Renal cortex interstitium (tissue), 11 donors: ENCODE measurements around the gene PARP14. TPM values are rescaled to one million over a fixed set of nuclear protein-coding genes. Genes with fewer than 3 reads are reported as not detected.
A peak's percentile ranks its signal among the peaks of the same experiment; 100 is the strongest.

Experiments used
- DNase-seq, 11 donors: peaks; one replicate each; pipeline ENCODE4 v3.0.0-alpha.2; 2013; ENCODE audit warnings: low read depth in 9 of 11, low spot score in 4 of 11; ENCODE audit errors: extremely low read depth in 1 of 11
- polyA plus RNA-seq, 3 donors: library from polyadenylated mRNA; unstranded; fragments of 120-200 nt; gene quantifications; one replicate each; pipeline ENCODE4 v1.2.1, GENCODE V29; 2013; ENCODE audit not compliant: insufficient read length in 3 of 3

Gene PARP14
- polyA plus RNA-seq, 3 donors, result 18.8 to 28.3 (median 24.3) TPM

GRCh38 chr3:122754929-122755328 lies 74.3 kb downstream of the PARP14 start:
- peak in 5 of 11 donors; percentile 3 to 20 (median 5) for DNase-seq

DNA sequence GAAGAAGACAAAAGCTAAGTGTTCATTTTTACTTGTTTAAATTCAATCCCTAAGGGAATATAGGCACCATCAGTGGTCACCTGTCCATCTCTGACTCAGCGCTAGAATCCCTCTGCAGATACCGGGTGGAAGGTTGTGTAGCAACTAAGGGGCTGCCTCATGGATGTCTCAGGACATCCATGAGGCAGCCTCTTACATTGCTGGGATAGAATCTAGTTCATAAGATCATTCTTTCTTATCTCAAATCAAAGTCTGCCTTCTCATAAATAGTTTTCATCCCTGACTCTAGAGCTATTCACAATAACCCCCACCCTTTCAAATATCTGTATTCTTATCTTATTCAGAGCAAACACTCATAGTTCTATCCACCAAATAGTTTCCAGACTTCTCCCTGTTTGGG lies 74.9 kb downstream of the PARP14 start:
- no peak for DNase-seq

GRCh38 chr3:122758877-122759560 lies 78.4 kb downstream of the PARP14 start:
- DNase-seq, result no peak

GRCh38 chr3:122760453-122761271 lies 80.0 kb downstream of the PARP14 start:
- no peak for DNase-seq

- DNase-seq, result no peak
Observed at GRCh38 chr3:122766430-122766829, 85.8 kb downstream of the PARP14 start.

GRCh38 chr3:122767540-122768372 lies 87.1 kb downstream of the PARP14 start:
- DNase-seq, result no peak

GRCh38 chr3:122770521-122771202 lies 90.0 kb downstream of the PARP14 start:
- no peak for DNase-seq

DNA sequence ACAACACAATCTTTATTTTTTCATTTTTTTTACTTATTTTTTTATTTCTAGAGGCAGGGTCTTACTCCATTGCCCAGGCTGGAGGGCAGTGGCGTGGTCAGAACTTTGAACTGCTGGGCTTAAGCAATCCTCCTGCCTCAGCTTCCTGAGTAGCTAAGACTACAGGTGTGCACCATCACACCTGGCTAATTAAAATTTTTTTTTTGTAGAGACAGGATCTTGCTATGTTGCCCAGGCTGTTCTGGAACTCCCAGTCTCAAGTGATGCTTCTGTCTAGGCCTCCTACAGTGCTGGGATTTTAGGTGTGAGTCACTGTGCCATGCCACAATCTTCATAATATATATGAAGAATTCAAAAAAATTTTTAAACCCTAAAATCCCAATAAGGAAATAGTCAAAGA lies 92.2 kb downstream of the PARP14 start:
- DNase-seq, result no peak

- no peak for DNase-seq
Observed at GRCh38 chr3:122773944-122774509, 93.4 kb downstream of the PARP14 start.

GRCh38 chr3:122774564-122774963 lies 93.9 kb downstream of the PARP14 start:
- no peak for DNase-seq

GRCh38 chr3:122776675-122777468 lies 96.2 kb downstream of the PARP14 start:
- DNase-seq, result no peak

GRCh38 chr3:122777563-122777962 lies 96.9 kb downstream of the PARP14 start:
- no peak for DNase-seq

Other genes with a start within 250 kb of the PARP14 start
- gene KPNA1, start 165.9 kb upstream of the PARP14 start, polyA plus RNA-seq, result 10 to 100 TPM; 43.1 to 56.0 (median 46.9) TPM
- 10 to 100 TPM; 13.4 to 16.6 (median 13.6) TPM for gene PARP9, start 116.5 kb upstream of the PARP14 start, polyA plus RNA-seq
- gene DTX3L, start 116.5 kb upstream of the PARP14 start, polyA plus RNA-seq, result 10 to 100 TPM; 12.0 to 14.2 (median 13.3) TPM
- gene PARP15, start 103.2 kb upstream of the PARP14 start, polyA plus RNA-seq, result under 1 TPM; 0.32 to 0.58 (median 0.47) TPM
- gene HSPBAP1, start 113.0 kb downstream of the PARP14 start, polyA plus RNA-seq, result 10 to 100 TPM in 2 of 3 donors, 1 to 10 TPM in 1; 10.0 to 14.9 (median 12.3) TPM
- gene SLC49A4, start 114.2 kb downstream of the PARP14 start, polyA plus RNA-seq, result 10 to 100 TPM; 14.0 to 15.5 (median 15.4) TPM